Astrocyte (in vitro differentiated cells and primary cell): ENCODE measurements around the gene CD79A. TPM values are rescaled to one million over a fixed set of nuclear protein-coding genes. Genes with fewer than 3 reads are reported as not detected.

Experiments
- DNase-seq: peaks from one replicate; pipeline ENCODE4 v3.0.0-alpha.2; 2010; ENCODE audit warnings: low read depth
- FAIRE-seq: peaks from 2 replicates; lab custom pipeline; 2011; peaks lifted over from hg19 to GRCh38; lab: Jason Lieb, UNC
- H2AFZ ChIP-seq: 2 replicates; pipeline ENCODE4 v1.6.0; 2012; ENCODE audit warnings: low read depth, low read length, inconsistent platforms
- H3K27ac ChIP-seq: 2 replicates; pipeline ENCODE4 v1.5.1; 2011; ENCODE audit warnings: low read depth, low read length, inconsistent platforms
- H3K27me3 ChIP-seq: 2 replicates; pipeline ENCODE4 v1.6.0; 2011; ENCODE audit warnings: low read length, inconsistent platforms; ENCODE audit not compliant: insufficient read depth
- H3K36me3 ChIP-seq: 2 replicates; pipeline ENCODE4 v1.5.1; 2011; ENCODE audit warnings: low read length, inconsistent platforms; ENCODE audit not compliant: insufficient read depth
- H3K4me1 ChIP-seq: 2 replicates; pipeline ENCODE4 v1.5.1; 2011; ENCODE audit warnings: low read length, inconsistent platforms; ENCODE audit not compliant: insufficient read depth
- H3K4me2 ChIP-seq: 2 replicates; pipeline ENCODE4 v1.6.0; 2012; ENCODE audit warnings: low read length, inconsistent platforms
- H3K4me3 ChIP-seq: 2 replicates; pipeline ENCODE4 v1.5.1; 2011; ENCODE audit warnings: low read depth, mild to moderate bottlenecking, low read length, inconsistent platforms; ENCODE audit not compliant: insufficient read depth
- H3K79me2 ChIP-seq: 2 replicates; pipeline ENCODE4 v1.6.0; 2012; ENCODE audit warnings: mild to moderate bottlenecking, low read length, inconsistent platforms; ENCODE audit not compliant: insufficient read depth
- H3K9ac ChIP-seq: 2 replicates; pipeline ENCODE4 v1.6.0; 2012; ENCODE audit warnings: mild to moderate bottlenecking, low read length, inconsistent platforms
- H3K9me3 ChIP-seq: 2 replicates; pipeline ENCODE4 v1.5.1; 2012; ENCODE audit warnings: low read depth, mild to moderate bottlenecking, low read length, inconsistent platforms; ENCODE audit not compliant: insufficient read depth
- H4K20me1 ChIP-seq: 2 replicates; pipeline ENCODE4 v1.6.0; 2012; ENCODE audit warnings: low read length, inconsistent platforms; ENCODE audit not compliant: insufficient read depth
- H3K27ac Mint-ChIP-seq: one replicate; pipeline ENCODE4 v1.8.0; 2021; ENCODE audit warnings: mild to moderate bottlenecking, mixed read lengths; ENCODE audit not compliant: unreplicated experiment
- H3K27me3 Mint-ChIP-seq: one replicate; pipeline ENCODE4 v1.8.0; 2021; ENCODE audit warnings: low read depth, mixed read lengths; ENCODE audit not compliant: unreplicated experiment
- H3K36me3 Mint-ChIP-seq: one replicate; pipeline ENCODE4 v1.8.0; 2021; ENCODE audit warnings: low read depth, mixed read lengths; ENCODE audit not compliant: unreplicated experiment
- H3K4me1 Mint-ChIP-seq: one replicate; pipeline ENCODE4 v1.8.0; 2021; ENCODE audit warnings: low read depth, mixed read lengths; ENCODE audit not compliant: unreplicated experiment
- H3K4me3 Mint-ChIP-seq: one replicate; pipeline ENCODE4 v1.8.0; 2021; ENCODE audit warnings: mild to moderate bottlenecking, moderate library complexity, mixed read lengths; ENCODE audit not compliant: unreplicated experiment
- H3K9me3 Mint-ChIP-seq: one replicate; pipeline ENCODE4 v1.8.0; 2021; ENCODE audit warnings: mild to moderate bottlenecking, mixed read lengths; ENCODE audit not compliant: unreplicated experiment
- EZH2 ChIP-seq: IDR thresholded peaks from 2 replicates; pipeline ENCODE4 v1.6.1; 2012; ENCODE audit warnings: mild to moderate bottlenecking, low read length, inconsistent platforms; ENCODE audit not compliant: insufficient read depth
- total RNA-seq: library from RNA; stranded (reverse); gene quantifications from 2 replicates; pipeline ENCODE4 v1.2.1, GENCODE V29; 2021
- TF ChIP-seq, protein P1 (sequence below): IDR thresholded peaks from 2 replicates; pipeline ENCODE4 v1.5.1; 2011; ENCODE audit warnings: low read depth, mild to moderate bottlenecking, inconsistent platforms, low read length, moderate library complexity; ENCODE audit not compliant: insufficient read depth

CD79A gene
- total RNA-seq, 1 donor from 2014 or later = 0.30 TPM

DNA sequence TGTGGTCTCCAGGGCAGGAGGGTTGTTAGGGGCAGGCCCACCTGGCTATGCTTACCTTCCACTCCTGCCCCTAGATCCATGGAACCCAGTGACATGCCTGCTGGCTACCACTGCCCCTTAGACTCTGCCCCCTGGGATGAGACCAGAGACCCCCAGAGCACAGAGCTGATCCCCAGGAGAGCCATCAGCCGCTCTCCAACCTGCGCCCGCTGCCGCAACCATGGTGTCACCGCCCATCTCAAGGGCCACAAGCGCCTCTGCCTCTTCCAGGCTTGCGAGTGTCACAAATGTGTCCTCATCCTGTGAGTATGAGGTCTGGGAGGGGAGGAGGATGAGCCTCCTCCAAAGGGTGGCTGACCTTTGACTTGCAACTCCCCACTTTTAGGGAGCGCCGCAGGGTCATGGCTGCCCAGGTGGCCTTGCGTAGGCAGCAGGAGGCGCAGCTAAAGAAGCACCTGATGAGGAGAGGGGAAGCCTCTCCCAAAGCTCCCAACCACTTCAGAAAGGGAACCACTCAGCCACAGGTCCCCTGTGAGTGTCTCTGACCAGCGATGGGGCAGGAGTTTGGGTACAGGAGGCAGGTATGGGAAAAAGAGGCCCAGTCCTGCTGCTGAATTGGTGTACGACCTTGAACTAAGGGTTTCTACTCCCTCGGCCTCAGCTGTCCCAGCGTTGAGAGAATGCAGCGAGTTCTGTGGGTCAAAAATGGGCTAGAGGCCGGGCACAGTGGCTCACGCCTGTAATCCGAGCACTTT, 29.6 kb upstream of the CD79A start:
- H3K4me1 ChIP-seq = no peaks in the 10 kb centered on the region
- no peak overlapping the region for H3K27ac Mint-ChIP-seq
- H4K20me1 ChIP-seq = no peaks in the 10 kb centered on the region
- no peak for FAIRE-seq
- DNase-seq = no peak
- TF ChIP-seq, protein P1, sequence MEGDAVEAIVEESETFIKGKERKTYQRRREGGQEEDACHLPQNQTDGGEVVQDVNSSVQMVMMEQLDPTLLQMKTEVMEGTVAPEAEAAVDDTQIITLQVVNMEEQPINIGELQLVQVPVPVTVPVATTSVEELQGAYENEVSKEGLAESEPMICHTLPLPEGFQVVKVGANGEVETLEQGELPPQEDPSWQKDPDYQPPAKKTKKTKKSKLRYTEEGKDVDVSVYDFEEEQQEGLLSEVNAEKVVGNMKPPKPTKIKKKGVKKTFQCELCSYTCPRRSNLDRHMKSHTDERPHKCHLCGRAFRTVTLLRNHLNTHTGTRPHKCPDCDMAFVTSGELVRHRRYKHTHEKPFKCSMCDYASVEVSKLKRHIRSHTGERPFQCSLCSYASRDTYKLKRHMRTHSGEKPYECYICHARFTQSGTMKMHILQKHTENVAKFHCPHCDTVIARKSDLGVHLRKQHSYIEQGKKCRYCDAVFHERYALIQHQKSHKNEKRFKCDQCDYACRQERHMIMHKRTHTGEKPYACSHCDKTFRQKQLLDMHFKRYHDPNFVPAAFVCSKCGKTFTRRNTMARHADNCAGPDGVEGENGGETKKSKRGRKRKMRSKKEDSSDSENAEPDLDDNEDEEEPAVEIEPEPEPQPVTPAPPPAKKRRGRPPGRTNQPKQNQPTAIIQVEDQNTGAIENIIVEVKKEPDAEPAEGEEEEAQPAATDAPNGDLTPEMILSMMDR = no peak
- TF ChIP-seq EZH2 = no peak
- no peak overlapping the region for H2AFZ ChIP-seq
- peaks cover 2% of the 10 kb centered on the region for H3K9me3 Mint-ChIP-seq
- no peaks in the 10 kb centered on the region for H3K36me3 Mint-ChIP-seq
- no peaks in the 10 kb centered on the region for H3K4me1 Mint-ChIP-seq
- H3K27ac ChIP-seq = no peak overlapping the region
- H3K36me3 ChIP-seq = no peaks in the 10 kb centered on the region
- H3K4me2 ChIP-seq = no peak overlapping the region
- peaks cover 37% of the 10 kb centered on the region for H3K27me3 Mint-ChIP-seq
- no peaks in the 10 kb centered on the region for H3K9me3 ChIP-seq
- H3K4me3 ChIP-seq = no peak overlapping the region
- no peaks in the 10 kb centered on the region for H3K79me2 ChIP-seq
- H3K4me3 Mint-ChIP-seq = no peak overlapping the region
- peaks cover 11% of the 10 kb centered on the region for H3K27me3 ChIP-seq
- H3K9ac ChIP-seq = no peak overlapping the region

DNA sequence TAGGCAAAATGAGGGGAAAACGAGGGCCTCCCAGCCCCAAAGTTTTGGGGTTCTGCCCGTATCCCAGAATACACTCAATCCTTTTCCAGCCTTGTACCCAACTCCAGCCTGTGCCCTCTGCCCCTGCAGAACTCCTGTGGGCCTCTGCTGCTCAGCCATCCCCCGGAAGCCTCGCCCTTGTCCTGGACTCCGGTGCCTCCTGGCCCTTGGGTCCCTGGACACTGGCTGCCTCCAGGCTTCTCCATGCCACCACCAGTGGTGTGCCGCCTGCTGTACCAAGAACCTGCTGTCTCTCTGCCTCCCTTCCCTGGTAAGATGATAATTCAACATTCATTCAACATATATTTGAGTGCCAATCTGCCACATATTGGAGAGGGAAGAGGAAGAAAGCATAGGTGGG, 28.4 kb upstream of the CD79A start:
- Histone ChIP-seq H2AFZ (no peak overlapping the region), H3K27ac (no peak overlapping the region), H3K27me3 (peaks cover 20% of the 10 kb centered on the region), H3K4me1 (no peaks in the 10 kb centered on the region), H4K20me1 (no peaks in the 10 kb centered on the region), H3K36me3 (no peaks in the 10 kb centered on the region), H3K4me3 (no peak overlapping the region), H3K9me3 (no peaks in the 10 kb centered on the region), H3K79me2 (no peaks in the 10 kb centered on the region), H3K4me2 (no peak overlapping the region), H3K9ac (no peak overlapping the region)
- Mint-ChIP-seq H3K36me3 (no peaks in the 10 kb centered on the region), H3K27ac (no peak overlapping the region), H3K9me3 (no peaks in the 10 kb centered on the region), H3K4me1 (no peaks in the 10 kb centered on the region), H3K27me3 (peaks cover 46% of the 10 kb centered on the region), H3K4me3 (no peak overlapping the region)
- TF ChIP-seq, protein P1 = no peak
- TF ChIP-seq EZH2 = no peak
- DNase-seq = no peak
- no peak for FAIRE-seq

DNA sequence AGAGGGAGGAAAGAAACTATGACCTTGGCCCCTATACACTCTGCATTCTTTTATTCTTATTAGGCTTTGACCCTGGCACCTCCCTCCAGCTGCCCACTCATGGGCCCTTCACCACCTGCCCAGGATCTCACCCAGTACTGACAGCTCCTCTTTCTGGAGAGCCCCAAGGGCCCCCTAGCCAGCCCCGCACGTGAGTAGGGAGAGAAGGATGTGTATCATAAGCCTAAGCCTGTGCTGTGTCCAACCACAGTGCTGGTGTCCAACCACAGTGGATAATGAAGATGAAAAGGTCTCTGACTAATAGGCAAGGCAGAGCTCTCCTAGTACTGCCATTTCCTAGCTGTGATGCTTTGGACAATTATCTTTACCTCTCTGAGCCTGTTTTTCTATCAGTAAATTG, 28.0 kb upstream of the CD79A start:
- Mint-ChIP-seq H3K36me3 (no peaks in the 10 kb centered on the region), H3K27me3 (peaks cover 42% of the 10 kb centered on the region), H3K4me3 (no peak overlapping the region), H3K4me1 (no peaks in the 10 kb centered on the region), H3K9me3 (no peaks in the 10 kb centered on the region), H3K27ac (no peak overlapping the region)
- Histone ChIP-seq H3K4me2 (no peak overlapping the region), H2AFZ (no peak overlapping the region), H3K9ac (no peak overlapping the region), H3K27ac (no peak overlapping the region), H3K4me1 (no peaks in the 10 kb centered on the region), H3K79me2 (no peaks in the 10 kb centered on the region), H3K36me3 (no peaks in the 10 kb centered on the region), H3K4me3 (no peak overlapping the region), H4K20me1 (no peaks in the 10 kb centered on the region), H3K9me3 (no peaks in the 10 kb centered on the region), H3K27me3 (peaks cover 24% of the 10 kb centered on the region)
- FAIRE-seq (no peak), DNase-seq (no peak)
- TF ChIP-seq, protein P1 = no peak
- TF ChIP-seq EZH2 = no peak
